Gastrocnemius medialis (tissue), 4 donors: ENCODE results near the gene FBXO7. TPM values are rescaled to one million over a fixed set of nuclear protein-coding genes. Genes with fewer than 3 reads are reported as not detected.

Experiments
- ATAC-seq, 2 donors: fragments of 150-250 bp; one replicate each; pipeline ENCODE4 v1.9.1; 2016
- DNase-seq, 2 donors: peaks; one replicate each; pipeline ENCODE4 v3.0.0-alpha.2; 2019
- H3K27ac ChIP-seq, 4 donors: fragments of 200-600 bp; sonication (generic); 1 replicate in 1 of 4; 2 replicates in 3 of 4; pipeline ENCODE4 v1.5.1; 2016 to 2018; ENCODE audit warnings: mild to moderate bottlenecking in 2 of 4, moderate library complexity in 1 of 4
- H3K27me3 ChIP-seq, 3 donors: fragments of 200-600 bp; sonication (generic) in 2 of 3; 1 replicate in 1 of 3; 2 replicates in 2 of 3; pipeline versions ENCODE4 v1.5.1 to v1.6.0; 2016 to 2019; ENCODE audit warnings: mild to moderate bottlenecking in 1 of 3, moderate library complexity in 1 of 3
- H3K36me3 ChIP-seq, 2 donors: fragments of 200-600 bp; sonication (generic) in 1 of 2; one replicate each; pipeline ENCODE4 v1.5.1; 2017 to 2018
- H3K4me1 ChIP-seq, 2 donors: fragments of 200-600 bp; sonication (generic) in 1 of 2; one replicate each; pipeline ENCODE4 v1.5.1; 2016 to 2017; ENCODE audit warnings: mild to moderate bottlenecking in 2 of 2
- H3K4me3 ChIP-seq, 4 donors: fragments of 200-600 bp; sonication (generic) in 3 of 4; 1 replicate in 1 of 4; 2 replicates in 3 of 4; pipeline ENCODE4 v1.5.1; 2016 to 2019; ENCODE audit warnings: mild to moderate bottlenecking in 2 of 4
- H3K9me3 ChIP-seq, 3 donors: fragments of 200-600 bp; sonication (generic) in 2 of 3; 1 replicate in 1 of 3; 2 replicates in 2 of 3; pipeline ENCODE4 v1.5.1; 2016 to 2019
- CTCF ChIP-seq, 5 experiments: fragments of 450-650 bp in 3 of 5; fragments of 200-600 bp in 2 of 5; sonication (generic) in 2 of 5; IDR thresholded peaks in 4 of 5; conservative IDR thresholded peaks in 1 of 5; 1 replicate in 4 of 5; 2 replicates in 1 of 5; pipeline ENCODE4 v1.5.1; 2016 to 2019; ENCODE audit warnings: antibody characterized with exemption in 5 of 5, mild to moderate bottlenecking in 3 of 5, moderate library complexity in 3 of 5
- POLR2A ChIP-seq, 2 donors: fragments of 450-650 bp; IDR thresholded peaks; one replicate each; pipeline ENCODE4 v1.6.1; 2017; ENCODE audit warnings: antibody characterized with exemption in 2 of 2, mild to moderate bottlenecking in 2 of 2, moderate library complexity in 2 of 2
- in situ Hi-C, 4 donors: fragments of 200-750 bp; cut with MboI; loops; one replicate each; pipeline versions ENCODE4 v1.15.0 to v1.8.0; 2017; ENCODE audit warnings: low sequenced_read_pairs in 4 of 4
- intact Hi-C: fragments of 100-400 bp; cut with DNase I; formaldehyde crosslinking; loops from one replicate; pipeline ENCODE4 v1.15.1; 2023; ENCODE audit warnings: low total_unique reads
- total RNA-seq, 4 donors: library from RNA; depleted of rRNA; stranded (reverse); fragments of >200 nt; gene quantifications; one replicate each; pipeline versions ENCODE4 v1.1.0 to v1.2.3, GENCODE V29; 2016

The FBXO7 gene
- total RNA-seq, 4 donors from 2014 or later: 30.6 to 40.7 (median 31.8) TPM

GRCh38 chr22:32536352-32536751 lies 61.7 kb downstream of the FBXO7 start:
- no peak for TF ChIP-seq POLR2A (IDR thresholded peaks at IDR 0.05)
- TF ChIP-seq CTCF (IDR thresholded peaks at IDR 0.05 in 4 of 5, conservative IDR thresholded peaks at IDR 0.05 in 1 of 5): no peak
- Histone ChIP-seq H3K4me1 (peaks cover 17 to 21% of the 10 kb centered on the region in 2 donors), H3K9me3 (no peaks in the 10 kb centered on the region), H3K4me3 (no peak overlapping the region), H3K36me3 (no peaks in the 10 kb centered on the region), H3K27me3 (no peaks in the 10 kb centered on the region), H3K27ac (no peak overlapping the region)
- DNase-seq (no peak), ATAC-seq (no peak)
- in situ Hi-C loops (loop anchor here in 1 of 4 donors (25.0 kb wide), 1 partner anchor 251 kb away; no protein-coding TSS in a partner anchor), intact Hi-C loops (no loop called here)

- peaks cover 10 to 15% of the 10 kb centered on the region in 2 donors for H3K4me1 ChIP-seq
Measured at GRCh38 chr22:32538521-32538920, 63.9 kb downstream of the FBXO7 start.

GRCh38 chr22:32539631-32540421 lies 65.2 kb downstream of the FBXO7 start:
- ATAC-seq: peak; percentile 37 to 62
- intact Hi-C loops (no loop called here), in situ Hi-C loops (loop anchor here in 1 of 4 donors (25.0 kb wide), 1 partner anchor 247 kb away; no protein-coding TSS in a partner anchor)

More at GRCh38 chr22:32538521-32538920, 63.9 kb downstream of the FBXO7 start:
- in situ Hi-C loops (loop anchor here in 1 of 4 donors (25.0 kb wide), 1 partner anchor 249 kb away; no protein-coding TSS in a partner anchor), intact Hi-C loops (no loop called here)
- Histone ChIP-seq H3K4me3 (no peak overlapping the region), H3K27ac (peak overlapping the region; percentile 27 to 67 (median 40)), H3K27me3 (no peaks in the 10 kb centered on the region), H3K9me3 (no peaks in the 10 kb centered on the region), H3K36me3 (no peaks in the 10 kb centered on the region)
- ATAC-seq: no peak
- TF ChIP-seq POLR2A (IDR thresholded peaks at IDR 0.05) (no peak), CTCF (IDR thresholded peaks at IDR 0.05 in 4 of 5, conservative IDR thresholded peaks at IDR 0.05 in 1 of 5) (no peak)
- no peak for DNase-seq

GRCh38 chr22:32541481-32541880 lies 66.9 kb downstream of the FBXO7 start:
- peaks cover 8 to 12% of the 10 kb centered on the region in 2 donors for H3K4me1 ChIP-seq
- intact Hi-C loops: no loop called here
- H3K36me3 ChIP-seq: no peaks in the 10 kb centered on the region
- no peak overlapping the region for H3K4me3 ChIP-seq
- peak overlapping the region; percentile 15 to 77 (median 70) for H3K27ac ChIP-seq
- DNase-seq (no peak), ATAC-seq (no peak)
- in situ Hi-C loops: loop anchor here in 1 of 4 donors (25.0 kb wide), 1 partner anchor 246 kb away; no protein-coding TSS in a partner anchor
- no peak for TF ChIP-seq POLR2A (IDR thresholded peaks at IDR 0.05)
- TF ChIP-seq CTCF (IDR thresholded peaks at IDR 0.05 in 4 of 5, conservative IDR thresholded peaks at IDR 0.05 in 1 of 5): no peak
- no peaks in the 10 kb centered on the region for H3K9me3 ChIP-seq
- no peaks in the 10 kb centered on the region for H3K27me3 ChIP-seq

More at GRCh38 chr22:32539631-32540421, 65.2 kb downstream of the FBXO7 start:
- DNase-seq: no peak
- Histone ChIP-seq H3K27ac (peak overlapping the region; percentile 37 to 77 (median 66)), H3K27me3 (no peaks in the 10 kb centered on the region), H3K36me3 (no peaks in the 10 kb centered on the region), H3K9me3 (no peaks in the 10 kb centered on the region), H3K4me1 (peaks cover 8 to 12% of the 10 kb centered on the region in 2 donors), H3K4me3 (no peak overlapping the region)
- TF ChIP-seq CTCF (IDR thresholded peaks at IDR 0.05 in 4 of 5, conservative IDR thresholded peaks at IDR 0.05 in 1 of 5) (no peak), POLR2A (IDR thresholded peaks at IDR 0.05) (peak in 1 of 2 donors; percentile 23)
